RWPE1 (cell line): ENCODE measurements around the gene GDE1.

Experiments used
- CTCF ChIA-PET: fragments of 350-600 bp; sonication (Branson Sonifier 250); formaldehyde crosslinking; extraction: SDS; loops from one replicate; lab custom pipeline; 2021; lab: Yijun Ruan, JAX
- POLR2A ChIA-PET: fragments of 400-600 bp; formaldehyde crosslinking; extraction: SDS; loops from one replicate; lab custom pipeline; 2020; ENCODE audit warnings: antibody characterized with exemption; ENCODE audit not compliant: low non-redundant PET; lab: Yijun Ruan, JAX
- DNase-seq: peaks from one replicate; pipeline ENCODE4 v3.0.0; 2012; ENCODE audit warnings: low spot score
- H3K27ac ChIP-seq: fragments of 450-650 bp; 2 replicates; pipeline ENCODE4 v1.5.1; 2017
- CTCF ChIP-seq: fragments of 450-650 bp; conservative IDR thresholded peaks from 2 replicates; pipeline ENCODE4 v1.5.1; 2017; ENCODE audit warnings: low read depth, mild to moderate bottlenecking

The GDE1 gene

GRCh38 chr16:19499006-19499405, 22.9 kb downstream of the GDE1 start:
- TF ChIP-seq CTCF = no peak

GRCh38 chr16:19497176-19497575, 24.7 kb downstream of the GDE1 start:
- no peak for DNase-seq
- TF ChIP-seq CTCF = no peak
- H3K27ac ChIP-seq = no peak overlapping the region
- ChIA-PET POLR2A (no interaction called here), CTCF (interaction anchor here (0.7 kb wide), 1 partner anchor 374 kb away, joined by 6 read pairs; no protein-coding TSS in a partner anchor)

More at GRCh38 chr16:19499006-19499405, 22.9 kb downstream of the GDE1 start:
- ChIA-PET POLR2A (no interaction called here), CTCF (no interaction called here)
- DNase-seq = no peak
- no peak overlapping the region for H3K27ac ChIP-seq

GRCh38 chr16:19490619-19491018, 31.3 kb downstream of the GDE1 start:
- ChIA-PET CTCF (interaction anchor here (0.6 to 0.7 kb wide), 2 partner anchors 152 to 372 kb away, joined by 3 to 4 read pairs; no protein-coding TSS in a partner anchor), POLR2A (no interaction called here)
- TF ChIP-seq CTCF = no peak
- H3K27ac ChIP-seq = no peak overlapping the region
- DNase-seq = no peak

- H3K27ac ChIP-seq = no peak overlapping the region
- no peak for TF ChIP-seq CTCF
- CTCF ChIA-PET = no interaction called here
- POLR2A ChIA-PET = no interaction called here
- no peak for DNase-seq
These were observed 33.7 kb downstream of the GDE1 start for GRCh38 chr16:19488213-19488640.

GRCh38 chr16:19486750-19487325, 35.1 kb downstream of the GDE1 start:
- ChIA-PET CTCF (interaction anchor here (0.7 kb wide), 1 partner anchor 108 kb away, joined by 5 read pairs; no protein-coding TSS in a partner anchor), POLR2A (no interaction called here)
- no peak for DNase-seq
- no peak for TF ChIP-seq CTCF
- H3K27ac ChIP-seq = no peak overlapping the region

GRCh38 chr16:19486051-19486450, 35.8 kb downstream of the GDE1 start:
- POLR2A ChIA-PET = no interaction called here
- DNase-seq = no peak
- no peak for TF ChIP-seq CTCF
- CTCF ChIA-PET = interaction anchor here (0.7 kb wide), 1 partner anchor 400 kb away, joined by 3 read pairs; no protein-coding TSS in a partner anchor
- no peak overlapping the region for H3K27ac ChIP-seq
